B cell (primary cell): ENCODE data around the gene CCDC175. TPM values are rescaled to one million over a fixed set of nuclear protein-coding genes. Genes with fewer than 3 reads are reported as not detected.

Experiments
- ATAC-seq: fragments of 200-7000 bp; cut with Tn5 transposase; one replicate; pipeline ENCODE4 v1.10.0; 2021; ENCODE audit warnings: low read depth, mild to moderate bottlenecking, moderate number of reproducible peaks, moderate library complexity
- CTCF ChIA-PET: fragments of 350-600 bp; sonication (Branson Sonifier 250); formaldehyde crosslinking; loops from one replicate; lab custom pipeline; 2021; ENCODE audit warnings: antibody characterized with exemption, inconsistent platforms; lab: Charles Lee
- POLR2A ChIA-PET: fragments of 350-600 bp; sonication (Branson Sonifier 250); formaldehyde crosslinking; loops from one replicate; lab custom pipeline; 2021; ENCODE audit warnings: antibody characterized with exemption; lab: Charles Lee
- DNase-seq: peaks from one replicate; pipeline ENCODE4 v3.0.0; 2013
- H2AFZ ChIP-seq: 2 replicates; pipeline ENCODE4 v1.6.1; 2012; ENCODE audit warnings: mild to moderate bottlenecking, low read depth, low read length; ENCODE audit not compliant: insufficient read depth, poor library complexity, severe bottlenecking
- H3K27ac ChIP-seq, 2 donors: 1 replicate in 1 of 2; 2 replicates in 1 of 2; pipeline ENCODE4 v1.5.1; 2012 to 2013; ENCODE audit warnings: low read length in 2 of 2, mild to moderate bottlenecking in 2 of 2, moderate library complexity in 1 of 2
- H3K27me3 ChIP-seq, 4 experiments: fragments of 200-600 bp in 1 of 4; sonication (generic) in 1 of 4; replicated peaks in 1 of 4; 1 replicate in 2 of 4; 2 replicates in 2 of 4; pipeline versions ENCODE4 v1.6.1 to v1.7.0; 2013 to 2016; ENCODE audit warnings: low read length in 3 of 4, mild to moderate bottlenecking in 2 of 4, mixed read lengths in 1 of 4, moderate library complexity in 1 of 4; ENCODE audit not compliant: insufficient read depth in 4 of 4, control insufficient read depth in 3 of 4; ENCODE audit errors: control extremely low read depth in 1 of 4
- H3K36me3 ChIP-seq, 2 experiments: replicated peaks in 1 of 2; 1 replicate in 1 of 2; 2 replicates in 1 of 2; pipeline versions ENCODE4 v1.6.1 to v1.7.1; 2013; ENCODE audit warnings: low read length in 1 of 2; ENCODE audit not compliant: insufficient read depth in 2 of 2, control insufficient read depth in 1 of 2; ENCODE audit errors: control extremely low read depth in 1 of 2, extremely low read depth in 1 of 2
- H3K4me1 ChIP-seq, 2 donors: fragments of 200-600 bp in 1 of 2; sonication (generic) in 1 of 2; 1 replicate in 1 of 2; 2 replicates in 1 of 2; pipeline versions ENCODE4 v1.5.1 to v1.6.1; 2013 to 2017; ENCODE audit warnings: low read length in 2 of 2; ENCODE audit not compliant: control insufficient read depth in 2 of 2, insufficient read depth in 2 of 2
- H3K4me2 ChIP-seq: replicated peaks from 2 replicates; pipeline ENCODE3; 2012; ENCODE audit warnings: mild to moderate bottlenecking, low read depth, low read length; ENCODE audit not compliant: poor library complexity, severe bottlenecking
- H3K4me3 ChIP-seq, 5 experiments: fragments of 200-600 bp in 1 of 5; sonication (generic) in 1 of 5; 1 replicate in 3 of 5; 2 replicates in 2 of 5; pipeline versions ENCODE4 v1.5.1 to v1.7.0; 2011 to 2016; ENCODE audit warnings: low read length in 4 of 5, mild to moderate bottlenecking in 4 of 5, low read depth in 2 of 5, control low read depth in 1 of 5, moderate library complexity in 1 of 5; ENCODE audit not compliant: insufficient read depth in 1 of 5; ENCODE audit errors: control extremely low read depth in 1 of 5, extremely low read depth in 1 of 5
- H3K79me2 ChIP-seq: fragments of 200-600 bp; sonication (generic); one replicate; pipeline ENCODE4 v1.6.0; 2016; ENCODE audit warnings: low read length; ENCODE audit not compliant: control insufficient read depth, insufficient read depth
- H3K9ac ChIP-seq: fragments of 200-600 bp; sonication (generic); 2 replicates; pipeline ENCODE4 v1.6.1; 2017; ENCODE audit warnings: mild to moderate bottlenecking, low read length, moderate library complexity
- H3K9me3 ChIP-seq, 3 donors: one replicate each; pipeline versions ENCODE4 v1.6.1 to v1.7.1; 2013; ENCODE audit warnings: low read length in 2 of 3; ENCODE audit not compliant: control insufficient read depth in 2 of 3, insufficient read depth in 1 of 3; ENCODE audit errors: control extremely low read depth in 1 of 3
- H4K20me1 ChIP-seq: 2 replicates; pipeline ENCODE4 v1.6.0; 2012; ENCODE audit warnings: mild to moderate bottlenecking, low read length; ENCODE audit not compliant: insufficient read depth, control insufficient read depth, poor library complexity, severe bottlenecking
- H3K27ac Mint-ChIP-seq: one replicate; pipeline ENCODE4 v1.8.0; 2021; ENCODE audit warnings: mixed read lengths
- H3K27me3 Mint-ChIP-seq: one replicate; pipeline ENCODE4 v1.8.0; 2021; ENCODE audit warnings: mixed read lengths
- H3K4me1 Mint-ChIP-seq: one replicate; pipeline ENCODE4 v1.8.0; 2021; ENCODE audit warnings: mixed read lengths
- H3K4me3 Mint-ChIP-seq: one replicate; pipeline ENCODE4 v1.8.0; 2021; ENCODE audit warnings: mixed read lengths
- H3K9me3 Mint-ChIP-seq: one replicate; pipeline ENCODE4 v1.8.0; 2022; ENCODE audit warnings: mixed read lengths; ENCODE audit not compliant: insufficient read depth
- EZH2 ChIP-seq: IDR thresholded peaks from 2 replicates; pipeline ENCODE4 v1.6.1; 2012; ENCODE audit warnings: borderline replicate concordance, low read depth, mild to moderate bottlenecking, moderate library complexity, low read length; ENCODE audit not compliant: insufficient read depth, poor library complexity, severe bottlenecking
- WGBS: methylation state at CpG from one replicate; pipeline ENCODE4 v1.1.5; 2013; ENCODE audit warnings: missing lambda C conversion rate; ENCODE audit not compliant: insufficient coverage; 5-methylcytosine and 5-hydroxymethylcytosine counted together
- intact Hi-C: fragments of 100-400 bp; cut with micrococcal nuclease; formaldehyde crosslinking; loops from one replicate; pipeline ENCODE4 v1.10.0; 2022
- polyA plus RNA-seq: library from polyadenylated mRNA; depleted of rRNA; stranded (reverse); fragments of >200 nt; gene quantifications from 2 replicates; pipeline ENCODE4 v1.2.3, GENCODE V29; 2012
- total RNA-seq, 2 donors: library from RNA; stranded (reverse); fragments of 120-200 nt in 1 of 2; gene quantifications; 1 replicate in 1 of 2; 2 replicates in 1 of 2; pipeline versions ENCODE4 v1.2.3 to v1.2.4, GENCODE V29; 2013 to 2022
- TF ChIP-seq, protein P1 (sequence below): fragments of 200-600 bp; IDR thresholded peaks from one replicate; pipeline ENCODE4 v1.8.0; 2022; ENCODE audit warnings: antibody characterized with exemption, mild to moderate bottlenecking

CCDC175 gene
- total and polyA plus RNA-seq, 2 donors (not counting 1 experiment from before 2014, with no cell fraction given) = not detected

DNA sequence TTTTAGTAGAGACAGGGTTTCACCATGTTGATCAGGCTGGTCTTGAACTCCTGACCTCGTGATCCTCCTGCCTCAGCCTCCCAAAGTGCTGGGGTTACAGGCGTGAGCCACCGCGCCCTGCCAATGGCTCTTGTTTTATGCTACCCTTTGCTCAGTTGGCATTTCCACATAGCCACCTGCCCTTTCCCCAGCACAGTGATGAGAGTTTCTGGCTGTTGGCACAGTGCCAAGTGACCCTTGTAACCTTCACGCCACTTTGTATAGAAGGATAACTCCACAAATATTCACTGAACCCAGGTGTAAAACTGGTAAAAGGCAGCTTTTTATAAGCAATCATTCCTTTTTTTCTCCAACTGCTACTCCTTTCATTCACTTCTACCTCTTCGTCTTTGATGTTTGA is 18.5 kb upstream of the CCDC175 start:
- ATAC-seq = no peak
- Histone ChIP-seq H3K4me1 (no peaks in the 10 kb centered on the region), H4K20me1 (no peaks in the 10 kb centered on the region), H3K4me2 (no peak overlapping the region), H3K36me3 (no peaks in the 10 kb centered on the region), H3K27me3 (no peaks in the 10 kb centered on the region), H3K9me3 (peaks cover 0 to 4% (median 0%) of the 10 kb centered on the region in 3 donors), H3K9ac (no peak overlapping the region), H3K4me3 (no peak overlapping the region), H2AFZ (no peak overlapping the region), H3K27ac (no peak overlapping the region), H3K79me2 (no peaks in the 10 kb centered on the region)
- H3K27ac Mint-ChIP-seq = no peak overlapping the region
- 96% methylated on average over 4 of the region's 6 CpGs for WGBS
- intact Hi-C loops = no loop called here
- H3K4me1 Mint-ChIP-seq = no peaks in the 10 kb centered on the region
- H3K9me3 Mint-ChIP-seq = peaks cover 3% of the 10 kb centered on the region
- TF ChIP-seq EZH2 = no peak
- TF ChIP-seq, protein P1, sequence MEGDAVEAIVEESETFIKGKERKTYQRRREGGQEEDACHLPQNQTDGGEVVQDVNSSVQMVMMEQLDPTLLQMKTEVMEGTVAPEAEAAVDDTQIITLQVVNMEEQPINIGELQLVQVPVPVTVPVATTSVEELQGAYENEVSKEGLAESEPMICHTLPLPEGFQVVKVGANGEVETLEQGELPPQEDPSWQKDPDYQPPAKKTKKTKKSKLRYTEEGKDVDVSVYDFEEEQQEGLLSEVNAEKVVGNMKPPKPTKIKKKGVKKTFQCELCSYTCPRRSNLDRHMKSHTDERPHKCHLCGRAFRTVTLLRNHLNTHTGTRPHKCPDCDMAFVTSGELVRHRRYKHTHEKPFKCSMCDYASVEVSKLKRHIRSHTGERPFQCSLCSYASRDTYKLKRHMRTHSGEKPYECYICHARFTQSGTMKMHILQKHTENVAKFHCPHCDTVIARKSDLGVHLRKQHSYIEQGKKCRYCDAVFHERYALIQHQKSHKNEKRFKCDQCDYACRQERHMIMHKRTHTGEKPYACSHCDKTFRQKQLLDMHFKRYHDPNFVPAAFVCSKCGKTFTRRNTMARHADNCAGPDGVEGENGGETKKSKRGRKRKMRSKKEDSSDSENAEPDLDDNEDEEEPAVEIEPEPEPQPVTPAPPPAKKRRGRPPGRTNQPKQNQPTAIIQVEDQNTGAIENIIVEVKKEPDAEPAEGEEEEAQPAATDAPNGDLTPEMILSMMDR = no peak
- POLR2A ChIA-PET = no interaction called here
- no peak for DNase-seq
- CTCF ChIA-PET = no interaction called here
- peaks cover 23% of the 10 kb centered on the region for H3K27me3 Mint-ChIP-seq
- H3K4me3 Mint-ChIP-seq = no peak overlapping the region

DNA sequence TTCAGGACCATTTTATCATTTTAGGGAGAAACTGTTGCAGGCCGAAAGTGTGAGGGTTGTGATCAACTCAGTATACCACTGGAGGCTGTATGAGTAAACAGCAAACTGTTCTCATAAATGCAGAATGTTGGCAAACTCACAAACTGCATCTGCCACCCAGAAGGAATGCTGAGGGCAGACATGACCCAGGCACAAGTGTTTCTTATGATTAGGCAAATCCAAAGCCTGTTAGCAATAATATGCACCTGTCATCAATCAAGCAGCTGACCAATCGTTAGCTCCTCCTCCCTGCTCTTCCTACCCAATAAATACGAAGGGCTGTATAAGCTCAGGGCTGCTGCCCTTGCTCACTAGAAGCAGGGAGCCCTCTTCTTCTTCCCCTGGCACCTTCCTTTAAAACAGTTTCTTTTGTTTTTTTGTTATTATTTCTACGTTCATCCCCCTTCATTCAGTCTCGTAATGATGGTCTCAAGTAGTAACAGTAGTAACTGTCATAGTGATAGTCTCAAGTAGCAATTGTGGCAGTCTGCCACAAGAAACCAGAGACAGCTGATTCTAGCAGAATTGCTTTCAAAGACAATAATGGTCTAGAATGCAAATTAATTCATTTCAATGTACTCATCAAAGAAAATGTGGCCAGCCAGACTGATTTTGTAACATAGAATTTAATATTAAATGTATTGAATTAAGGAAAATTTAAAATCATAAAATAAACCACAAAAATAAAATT is 15.2 kb upstream of the CCDC175 start:
- H3K79me2 ChIP-seq = no peaks in the 10 kb centered on the region
- CTCF ChIA-PET = no interaction called here
- intact Hi-C loops = no loop called here
- Mint-ChIP-seq H3K27me3 (peaks cover 12% of the 10 kb centered on the region), H3K27ac (no peak overlapping the region), H3K4me1 (no peaks in the 10 kb centered on the region), H3K9me3 (peaks cover 3% of the 10 kb centered on the region), H3K4me3 (no peak overlapping the region)
- 100% methylated on average over 1 of the region's 5 CpGs for WGBS
- no peaks in the 10 kb centered on the region for H3K4me1 ChIP-seq
- no peak overlapping the region for H3K9ac ChIP-seq
- no peak overlapping the region for H3K4me2 ChIP-seq
- no peaks in the 10 kb centered on the region for H4K20me1 ChIP-seq
- no peaks in the 10 kb centered on the region for H3K36me3 ChIP-seq
- no peak for ATAC-seq
- no peaks in the 10 kb centered on the region for H3K27me3 ChIP-seq
- H2AFZ ChIP-seq = no peak overlapping the region
- no peak for TF ChIP-seq EZH2
- TF ChIP-seq, protein P1 = no peak
- H3K9me3 ChIP-seq = peaks cover 0 to 4% (median 0%) of the 10 kb centered on the region in 3 donors
- POLR2A ChIA-PET = no interaction called here
- no peak overlapping the region for H3K4me3 ChIP-seq
- DNase-seq = no peak
- H3K27ac ChIP-seq = no peak overlapping the region
